Measurements from ENCODE around the gene ZFTA. TPM values are rescaled to one million over a fixed set of nuclear protein-coding genes. Genes with fewer than 3 reads are reported as not detected.

ZFTA gene
- total RNA-seq, 1 experiment from 2014 or later = 27.2 TPM

DNA sequence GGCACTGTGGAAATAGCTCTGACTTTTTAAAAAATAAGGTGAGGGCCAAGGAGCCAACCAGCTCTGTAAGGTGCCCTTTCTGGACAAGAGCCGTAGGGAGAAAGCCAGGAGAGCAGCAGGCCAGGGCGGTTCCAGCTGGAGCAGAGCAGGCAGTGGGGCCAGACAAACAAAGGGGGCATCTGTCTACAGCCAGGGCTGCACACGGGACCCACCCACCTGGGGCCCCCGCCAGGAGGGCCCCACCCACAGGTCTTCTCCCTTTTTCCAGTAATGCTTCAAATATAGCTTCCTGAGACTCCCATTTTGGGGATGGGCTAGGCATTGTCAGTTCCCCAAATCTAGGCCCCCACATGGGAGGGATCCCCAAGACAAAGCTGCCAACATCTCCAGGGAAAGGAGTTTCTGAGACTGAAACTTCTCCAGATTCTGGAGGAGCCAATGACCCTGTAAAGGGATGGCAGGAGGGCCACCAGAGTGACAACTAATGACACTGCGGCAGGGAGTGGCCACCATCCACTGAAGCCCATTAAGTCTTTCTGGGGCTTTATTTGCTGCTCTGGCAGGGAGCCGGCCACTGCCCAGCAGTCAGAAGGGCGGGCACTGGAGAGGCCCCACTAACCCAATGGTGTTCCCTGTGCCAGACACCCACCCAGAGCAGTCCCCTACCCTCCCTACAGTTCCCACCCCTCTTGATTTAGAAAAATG, 1.9 kb downstream of the ZFTA start:
- Histone ChIP-seq H3K27me3 (ENCODE audit: control insufficient read depth, insufficient read depth, low read length) (peaks cover 7% of the 10 kb centered on the region), H3K4me3 (ENCODE audit: insufficient read depth, low read depth, low read length) (no peak overlapping the region), H3K36me3 (replicated peaks; ENCODE audit: control insufficient read depth, insufficient read depth, low read length) (no peaks in the 10 kb centered on the region; the same call in 1 of the 2 replicates)
- DNase-seq = peak; percentile 40

DNA sequence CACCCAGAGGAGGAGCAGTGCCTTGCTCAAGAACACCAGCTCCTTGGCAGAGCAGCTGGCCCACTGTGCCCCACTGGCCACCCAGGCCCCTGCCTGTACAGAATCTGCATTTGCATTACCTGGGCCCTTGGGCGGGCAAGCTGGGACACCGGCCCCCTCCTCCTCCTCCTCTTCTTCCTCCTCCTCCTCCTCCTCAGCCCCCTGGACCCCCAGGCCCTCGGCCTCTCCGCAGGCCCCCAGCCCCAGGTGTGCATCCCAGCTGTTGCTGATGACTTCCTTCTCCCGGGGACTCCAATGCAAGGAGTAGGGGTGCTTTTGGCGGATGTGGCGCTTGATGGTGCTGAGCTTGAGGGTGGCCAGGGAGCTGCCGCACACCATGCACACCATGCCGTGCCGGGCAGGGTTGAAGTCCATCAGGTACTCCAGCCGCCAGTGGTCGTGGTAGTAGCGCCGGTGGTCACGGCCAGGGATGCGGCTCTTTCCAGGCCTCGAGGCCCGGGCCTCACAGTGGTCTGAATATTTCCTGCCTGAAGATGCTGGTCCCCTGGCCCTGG, 2.8 kb downstream of the ZFTA start:
- no peak overlapping the region for H3K4me3 ChIP-seq (ENCODE audit: insufficient read depth, low read depth, low read length)
- peaks cover 4% of the 10 kb centered on the region for H3K27me3 ChIP-seq (ENCODE audit: control insufficient read depth, insufficient read depth, low read length)
- no peaks in the 10 kb centered on the region; the same call in 1 of the 2 replicates for H3K36me3 ChIP-seq (replicated peaks; ENCODE audit: control insufficient read depth, insufficient read depth, low read length)
- peak; percentile 52 for DNase-seq

DNA sequence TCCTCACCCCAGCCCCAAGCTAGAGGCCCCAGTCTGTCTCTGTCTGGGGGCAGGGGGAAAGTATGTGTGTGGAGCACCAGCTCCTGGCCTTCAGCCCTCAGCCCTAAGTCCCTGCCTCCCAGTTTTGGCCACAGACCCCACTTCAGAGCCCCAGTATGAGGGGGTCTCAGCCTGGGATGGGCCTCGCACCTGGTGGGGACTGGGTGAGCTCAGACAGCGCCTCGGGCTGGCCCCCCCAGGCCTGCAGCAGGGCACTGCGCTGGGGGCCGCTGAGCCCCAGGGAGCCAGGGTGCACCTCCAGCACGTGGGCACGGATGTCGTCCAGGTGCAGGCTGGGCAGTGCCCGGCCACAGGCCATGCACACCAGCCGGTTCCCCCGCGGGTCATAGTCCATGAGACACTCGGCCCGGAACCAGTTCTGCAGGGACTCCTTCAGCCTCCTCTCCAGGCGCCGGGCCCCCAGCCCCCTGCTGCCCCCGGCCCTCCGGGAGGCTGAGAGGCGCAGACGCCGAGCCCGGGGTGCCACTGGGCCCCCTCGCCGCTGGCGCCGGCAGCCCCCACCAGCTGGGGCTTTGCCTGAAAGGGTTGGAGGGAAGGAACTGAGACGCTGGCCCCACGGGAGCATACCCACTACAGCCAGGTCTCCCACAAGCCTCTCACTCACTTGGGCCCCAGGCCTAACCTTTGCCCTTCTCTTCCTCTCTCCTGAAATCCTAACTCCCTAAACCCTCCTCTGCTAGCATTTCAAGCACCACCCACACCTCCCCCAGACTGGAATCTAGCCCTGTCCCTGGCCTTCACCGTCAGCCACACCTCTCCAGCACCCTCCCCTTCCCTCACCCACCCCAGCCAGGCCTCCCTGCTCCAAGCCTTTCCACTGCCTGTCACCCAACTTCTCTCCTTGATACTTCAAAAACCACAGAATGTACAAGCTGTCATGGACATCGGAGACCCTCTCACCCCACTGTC, 3.6 kb downstream of the ZFTA start:
- H3K4me3 ChIP-seq (ENCODE audit: insufficient read depth, low read depth, low read length) = peak overlapping the region; percentile 97

DNA sequence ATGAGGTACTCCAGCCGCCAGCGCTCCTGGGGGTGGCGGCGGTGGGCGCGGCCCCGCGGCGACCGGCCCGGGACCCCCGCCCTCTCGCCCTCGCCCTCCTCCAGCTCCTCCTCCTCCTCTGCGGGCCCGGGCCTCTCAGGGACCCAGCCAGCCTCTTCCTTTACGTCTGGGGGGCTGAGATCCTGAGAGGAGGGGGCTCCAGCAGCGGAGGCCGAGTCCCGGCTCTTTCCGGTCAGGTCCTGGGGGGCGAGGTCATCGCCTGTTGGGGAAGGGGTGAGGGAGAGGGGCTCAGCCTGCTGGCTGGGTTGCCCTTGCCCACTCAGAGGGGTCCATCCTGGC, 4.3 kb downstream of the ZFTA start:
- H3K27me3 ChIP-seq (ENCODE audit: control insufficient read depth, insufficient read depth, low read length) = no peaks in the 10 kb centered on the region; the same call in 1 of the 2 replicates
- H3K36me3 ChIP-seq (replicated peaks; ENCODE audit: control insufficient read depth, insufficient read depth, low read length) = peaks cover 1% of the 10 kb centered on the region; the same call in 1 of the 2 replicates
- peak overlapping the region; percentile 97 for H3K4me3 ChIP-seq (ENCODE audit: insufficient read depth, low read depth, low read length)
- peak; percentile 86 for DNase-seq

More for the DNA sequence above, 3.6 kb downstream of the ZFTA start:
- H3K27me3 ChIP-seq (ENCODE audit: control insufficient read depth, insufficient read depth, low read length) = no peaks in the 10 kb centered on the region; the same call in 1 of the 2 replicates
- peaks cover 1% of the 10 kb centered on the region; the same call in 1 of the 2 replicates for H3K36me3 ChIP-seq (replicated peaks; ENCODE audit: control insufficient read depth, insufficient read depth, low read length)
- DNase-seq = peak; percentile 78

DNA sequence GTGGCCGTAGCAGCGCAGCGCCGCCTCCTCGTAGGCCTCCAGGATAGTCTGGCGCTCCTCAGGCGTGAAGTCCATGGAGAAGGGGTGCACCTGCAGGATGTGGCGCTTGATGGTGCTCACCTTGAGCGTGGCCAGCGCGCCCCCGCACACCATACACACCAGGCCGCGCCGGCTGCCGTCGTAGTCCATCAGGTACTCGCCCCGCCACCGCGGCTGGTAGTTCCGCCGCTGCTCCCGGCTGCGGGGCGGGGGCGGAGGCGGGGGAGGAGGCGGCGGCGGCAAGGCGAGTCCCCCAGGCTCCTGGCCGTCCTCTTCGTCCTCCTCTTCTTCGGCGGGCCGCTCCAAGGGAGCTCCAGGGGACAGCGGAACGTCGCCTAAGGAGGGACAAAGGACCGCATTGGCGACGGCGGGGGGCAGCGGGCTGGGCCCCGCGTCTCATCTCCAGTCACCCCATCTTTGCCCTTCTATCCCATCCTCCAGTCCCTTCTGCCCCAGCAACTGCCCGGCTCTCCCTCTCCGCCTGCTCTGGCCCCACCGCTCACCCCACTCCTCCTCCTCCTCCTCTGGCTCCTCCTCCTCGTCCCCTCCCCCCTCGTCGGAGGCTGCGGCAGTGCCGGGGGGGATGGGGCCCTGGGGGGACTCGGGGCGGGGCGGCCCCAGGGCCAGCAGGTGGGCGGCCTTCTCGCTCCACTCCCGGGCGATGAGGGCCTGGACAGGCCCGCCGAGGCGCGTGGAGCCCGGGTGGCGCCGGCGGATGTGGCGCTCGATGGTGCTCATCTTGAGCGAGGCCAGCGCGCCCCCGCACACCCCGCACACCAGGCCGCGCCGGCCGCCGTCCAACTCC, 4.9 kb downstream of the ZFTA start:
- peak; percentile 96 for DNase-seq
- peaks cover 1% of the 10 kb centered on the region; the same call in 1 of the 2 replicates for H3K36me3 ChIP-seq (replicated peaks; ENCODE audit: control insufficient read depth, insufficient read depth, low read length)
- H3K4me3 ChIP-seq (ENCODE audit: insufficient read depth, low read depth, low read length) = peak overlapping the region; percentile 97
- H3K27me3 ChIP-seq (ENCODE audit: control insufficient read depth, insufficient read depth, low read length) = no peaks in the 10 kb centered on the region

DNA sequence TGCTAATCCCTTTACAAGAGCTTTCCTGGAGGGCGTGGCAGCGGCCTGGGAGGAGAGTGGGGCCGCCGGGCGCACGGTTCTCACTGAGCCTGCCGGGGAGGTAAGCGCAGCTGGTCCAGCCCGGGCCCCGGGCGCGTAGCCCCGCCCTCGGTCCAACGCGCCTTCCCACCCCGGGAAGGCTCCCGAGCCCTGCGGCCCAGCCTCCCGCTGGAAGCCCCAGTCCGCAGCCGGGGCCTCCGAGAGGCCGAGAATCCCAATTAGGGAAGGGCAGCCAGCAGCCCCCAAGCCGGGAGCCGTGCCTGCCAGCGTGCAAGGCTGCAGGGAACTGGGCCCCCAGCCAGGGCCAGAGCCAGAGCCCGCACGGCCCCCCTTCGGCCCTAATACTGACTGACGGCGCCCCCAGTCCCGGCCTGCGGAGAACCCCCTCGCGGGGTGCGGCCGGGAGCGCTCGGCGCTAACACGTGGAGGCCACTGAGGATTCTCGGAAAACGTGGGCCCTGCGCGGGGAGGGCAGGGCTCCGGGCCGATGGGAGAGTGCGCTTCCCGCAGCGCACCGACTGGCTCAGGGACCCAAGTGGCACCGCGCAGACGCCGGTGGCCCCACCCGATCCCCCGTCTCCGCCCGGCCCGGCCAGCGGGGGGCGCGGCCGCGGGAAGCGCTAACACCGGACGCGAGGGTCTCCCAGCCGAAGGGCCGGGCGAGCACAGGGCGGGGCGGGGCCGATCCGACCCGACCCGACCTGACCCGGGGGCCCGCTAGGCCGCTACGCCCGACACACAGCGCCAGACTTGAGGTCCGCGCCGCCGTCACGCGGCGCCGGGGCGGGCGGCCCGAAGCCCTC, 5.7 kb downstream of the ZFTA start:
- DNase-seq = peak; percentile 91
- H3K4me3 ChIP-seq (ENCODE audit: insufficient read depth, low read depth, low read length) = peak overlapping the region; percentile 97
- peaks cover 2% of the 10 kb centered on the region; the same call in 1 of the 2 replicates for H3K36me3 ChIP-seq (replicated peaks; ENCODE audit: control insufficient read depth, insufficient read depth, low read length)
- no peaks in the 10 kb centered on the region for H3K27me3 ChIP-seq (ENCODE audit: control insufficient read depth, insufficient read depth, low read length)

DNA sequence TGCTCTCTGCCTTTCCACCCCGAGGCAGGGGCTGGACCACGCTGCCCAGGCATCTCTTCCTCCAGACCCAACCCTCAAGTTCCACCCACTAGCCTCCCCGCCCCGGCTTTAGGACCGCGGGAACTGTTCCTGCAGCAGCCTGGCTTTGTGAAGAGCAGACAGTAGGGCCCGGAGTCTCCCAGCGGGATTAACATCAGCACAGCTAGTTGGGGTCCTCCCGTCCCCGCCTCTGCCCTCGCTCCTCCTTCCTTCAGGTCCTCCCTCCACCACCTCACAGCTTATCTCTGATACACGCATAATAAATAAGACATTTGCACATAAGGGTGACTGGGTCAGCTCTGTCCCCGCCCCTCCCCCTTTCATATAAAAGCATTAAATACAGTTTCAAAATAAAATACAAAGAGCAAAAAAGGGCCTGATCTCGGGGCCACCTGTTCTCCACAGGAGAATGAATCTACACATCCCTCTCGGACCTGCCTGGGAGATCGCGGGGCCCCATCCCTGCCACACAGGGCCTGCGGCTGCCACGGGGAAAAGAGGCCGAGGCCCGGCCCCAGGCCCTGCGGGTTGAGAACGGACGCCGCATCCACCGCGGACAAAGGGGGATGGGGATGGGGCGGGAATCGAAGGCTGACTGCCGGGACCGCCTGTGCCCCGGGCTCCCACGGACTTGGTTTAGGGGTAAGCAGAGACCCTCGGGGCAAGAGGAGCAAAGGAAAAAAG, 6.5 kb downstream of the ZFTA start:
- Histone ChIP-seq H3K4me3 (ENCODE audit: insufficient read depth, low read depth, low read length) (peak overlapping the region; percentile 97), H3K36me3 (replicated peaks; ENCODE audit: control insufficient read depth, insufficient read depth, low read length) (peaks cover 2% of the 10 kb centered on the region; the same call in 1 of the 2 replicates), H3K27me3 (ENCODE audit: control insufficient read depth, insufficient read depth, low read length) (no peaks in the 10 kb centered on the region)
- DNase-seq = peak; percentile 92

DNA sequence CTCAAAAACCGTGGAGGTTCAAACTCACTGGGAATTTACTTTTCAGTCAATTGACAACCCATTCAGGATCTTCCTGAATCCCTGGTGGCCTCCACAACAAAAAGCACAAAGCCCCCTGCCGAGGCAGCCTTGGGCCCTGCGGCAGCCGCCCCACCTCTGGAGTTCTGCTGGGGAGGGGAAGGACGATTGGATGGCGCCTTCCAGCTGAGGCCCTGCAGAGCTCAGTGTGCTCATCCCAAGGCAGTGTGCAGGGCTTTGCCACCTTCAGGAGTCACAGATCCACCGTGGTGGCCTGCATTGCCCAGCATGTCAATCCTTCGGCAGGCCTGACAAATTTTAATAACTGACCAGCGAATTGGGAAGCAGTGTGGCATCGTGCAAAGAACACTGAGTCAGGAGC, 7.4 kb downstream of the ZFTA start:
- H3K36me3 ChIP-seq (replicated peaks; ENCODE audit: control insufficient read depth, insufficient read depth, low read length) = peaks cover 2% of the 10 kb centered on the region; the same call in 1 of the 2 replicates
- no peaks in the 10 kb centered on the region for H3K27me3 ChIP-seq (ENCODE audit: control insufficient read depth, insufficient read depth, low read length)
- peak overlapping the region; percentile 97 for H3K4me3 ChIP-seq (ENCODE audit: insufficient read depth, low read depth, low read length)
- peak; percentile 87 for DNase-seq

DNA sequence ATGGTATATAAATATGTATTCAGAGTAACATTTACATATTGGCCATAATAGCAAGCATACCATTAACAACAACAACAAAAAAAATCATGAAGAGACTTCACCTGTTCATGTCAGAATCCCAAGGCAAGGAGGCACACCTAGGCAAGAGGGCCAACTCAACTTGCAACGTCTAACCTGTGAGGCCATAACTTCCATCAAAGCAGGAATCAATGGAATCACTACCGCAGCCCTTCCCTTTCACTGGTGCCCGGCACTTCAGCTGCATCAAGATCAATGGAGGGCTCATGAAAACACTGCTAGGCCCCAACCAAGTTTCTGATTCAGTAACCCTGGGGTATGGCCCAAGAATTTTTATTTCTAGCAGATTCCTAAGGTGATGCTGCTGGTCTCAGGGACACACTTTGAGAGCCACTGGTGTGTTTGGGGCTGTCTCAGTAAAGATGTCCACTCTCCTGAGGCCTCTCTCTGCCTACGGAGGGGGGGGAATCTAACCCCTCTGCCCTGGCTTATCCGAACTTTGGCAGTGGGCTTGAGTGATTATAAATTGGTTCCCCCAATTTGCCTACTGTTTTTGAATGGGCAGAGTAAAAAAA, 8.0 kb downstream of the ZFTA start:
- peak; percentile 45 for DNase-seq
- Histone ChIP-seq H3K4me3 (ENCODE audit: insufficient read depth, low read depth, low read length) (no peak overlapping the region), H3K27me3 (ENCODE audit: control insufficient read depth, insufficient read depth, low read length) (no peaks in the 10 kb centered on the region), H3K36me3 (replicated peaks; ENCODE audit: control insufficient read depth, insufficient read depth, low read length) (peaks cover 5% of the 10 kb centered on the region; the same call in 1 of the 2 replicates)

DNA sequence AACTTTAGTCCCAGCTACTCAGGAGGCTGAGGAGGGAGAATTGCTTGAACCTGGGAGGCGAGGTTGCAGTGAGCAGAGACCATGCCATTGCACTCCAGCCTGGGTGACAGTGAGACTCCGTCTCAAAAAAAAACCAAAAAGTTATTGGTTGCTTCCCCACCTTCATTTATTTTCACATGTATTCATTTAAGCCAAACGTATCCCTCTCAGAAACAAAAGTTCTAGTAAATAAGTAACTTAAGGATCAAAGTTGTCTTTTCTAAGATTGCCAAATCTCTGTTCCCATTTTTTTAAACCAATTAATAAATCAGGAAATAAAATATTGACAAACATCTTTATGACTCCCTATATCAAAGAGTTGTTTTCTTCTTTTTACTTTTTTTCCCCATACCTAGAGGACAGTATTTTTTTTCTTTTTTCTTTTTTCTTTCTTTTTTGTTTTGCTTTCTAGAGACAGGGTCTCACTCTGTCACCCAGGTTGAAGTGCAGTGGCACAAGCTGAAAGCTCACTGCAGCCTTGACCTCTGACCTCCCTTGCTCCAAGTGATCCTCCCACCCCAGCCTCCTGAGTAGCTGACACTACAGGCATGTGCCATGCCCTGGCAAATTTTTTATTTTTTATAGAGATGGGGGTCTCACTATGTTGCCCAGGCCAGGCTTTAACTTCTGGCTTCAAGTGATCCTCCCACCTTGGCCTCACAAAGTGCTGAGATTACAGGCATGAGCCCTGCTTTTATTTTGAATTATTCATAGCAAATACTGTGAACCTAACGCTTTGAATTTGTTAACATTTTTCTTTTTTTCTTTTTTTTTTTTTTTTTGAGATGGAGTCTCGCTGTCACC, 11.4 kb downstream of the ZFTA start:
- Histone ChIP-seq H3K27me3 (ENCODE audit: control insufficient read depth, insufficient read depth, low read length) (no peaks in the 10 kb centered on the region), H3K4me3 (ENCODE audit: insufficient read depth, low read depth, low read length) (no peak overlapping the region), H3K36me3 (replicated peaks; ENCODE audit: control insufficient read depth, insufficient read depth, low read length) (peaks cover 11% of the 10 kb centered on the region)
- DNase-seq = no peak

DNA sequence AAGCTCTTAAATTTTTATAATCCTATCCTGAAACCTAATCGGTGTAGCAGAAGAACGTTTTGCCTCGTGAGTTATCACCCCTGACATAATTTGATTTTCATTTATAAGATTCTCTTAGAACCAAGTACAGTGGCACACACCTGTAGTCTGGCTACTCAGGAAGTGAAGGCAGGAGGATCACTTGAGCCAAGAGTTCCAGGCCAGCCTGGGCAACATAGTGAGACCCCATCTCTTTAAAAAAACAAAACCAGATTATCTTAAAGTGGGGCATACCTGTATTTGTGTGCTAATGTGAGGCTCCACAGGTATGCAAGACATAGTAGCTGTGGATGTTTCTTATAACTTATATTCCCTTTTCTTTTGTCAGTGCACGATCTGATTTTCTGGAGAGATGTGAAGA, 19.0 kb downstream of the ZFTA start:
- H3K36me3 ChIP-seq (replicated peaks; ENCODE audit: control insufficient read depth, insufficient read depth, low read length) = peaks cover 15% of the 10 kb centered on the region
- no peaks in the 10 kb centered on the region for H3K27me3 ChIP-seq (ENCODE audit: control insufficient read depth, insufficient read depth, low read length)
- H3K4me3 ChIP-seq (ENCODE audit: insufficient read depth, low read depth, low read length) = no peak overlapping the region
- DNase-seq = no peak

DNA sequence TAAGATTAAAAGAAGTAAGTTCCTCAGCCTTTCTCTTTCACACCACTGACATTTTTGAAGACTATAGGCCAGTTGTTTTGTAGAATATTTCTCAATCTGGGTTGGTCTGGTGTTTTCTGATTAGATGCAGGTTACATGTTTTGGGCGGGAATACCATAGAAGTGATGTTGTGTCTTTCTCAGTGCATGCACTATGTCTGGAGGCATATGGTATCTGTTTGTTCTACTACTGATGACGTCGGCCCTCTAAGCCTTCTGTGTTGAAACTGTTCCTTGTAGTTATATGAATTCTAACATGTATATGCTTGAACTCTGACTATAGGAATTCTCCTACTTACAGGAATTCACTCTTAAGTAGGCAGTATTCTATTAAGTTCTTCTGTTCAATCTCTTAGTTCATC, 21.6 kb downstream of the ZFTA start:
- DNase-seq = no peak
- H3K27me3 ChIP-seq (ENCODE audit: control insufficient read depth, insufficient read depth, low read length) = no peaks in the 10 kb centered on the region
- no peak overlapping the region for H3K4me3 ChIP-seq (ENCODE audit: insufficient read depth, low read depth, low read length)
- H3K36me3 ChIP-seq (replicated peaks; ENCODE audit: control insufficient read depth, insufficient read depth, low read length) = peaks cover 9% of the 10 kb centered on the region

Measured in H7 (cell line).